H1 (cell line): ENCODE data around the gene SPRR2B. TPM values are rescaled to one million over a fixed set of nuclear protein-coding genes. Genes with fewer than 3 reads are reported as not detected.

Source experiments
- CTCF ChIA-PET: fragments of 300-600 bp; sonication (Branson Sonifier 250); formaldehyde crosslinking; loops from one replicate; lab custom pipeline; 2021; ENCODE audit not compliant: partially characterized antibody; lab: Charles Lee
- POLR2A ChIA-PET: fragments of 300-600 bp; sonication (Branson Sonifier 250); formaldehyde crosslinking; loops from one replicate; lab custom pipeline; 2021; ENCODE audit warnings: inconsistent platforms; ENCODE audit not compliant: partially characterized antibody; lab: Charles Lee
- DNase-seq, 2 experiments: peaks; one replicate each; pipeline versions ENCODE4 v3.0.0 to v3.0.0-alpha.2; 2010 to 2022; ENCODE audit warnings: low spot score in 2 of 2, low read depth in 1 of 2, mixed read lengths in 1 of 2
- FAIRE-seq: peaks from 2 replicates; lab custom pipeline; 2011; peaks lifted over from hg19 to GRCh38; lab: Jason Lieb, UNC
- H2AFZ ChIP-seq: 2 replicates; pipeline ENCODE4 v1.8.1; 2012; ENCODE audit warnings: low read length, inconsistent platforms
- H2AK5ac ChIP-seq: 2 replicates; pipeline ENCODE4 v1.6.1; 2013; ENCODE audit warnings: low read depth, low read length
- H2BK120ac ChIP-seq: replicated peaks from 2 replicates; pipeline ENCODE3; 2013; ENCODE audit warnings: low read depth, low read length, inconsistent platforms
- H2BK12ac ChIP-seq: 2 replicates; pipeline ENCODE4 v1.6.1; 2013; ENCODE audit warnings: low read depth, low read length
- H2BK15ac ChIP-seq: 2 replicates; pipeline ENCODE4 v1.6.1; 2013; ENCODE audit warnings: low read length
- H2BK20ac ChIP-seq: 2 replicates; pipeline ENCODE4 v1.6.1; 2013; ENCODE audit warnings: low read length
- H2BK5ac ChIP-seq: 2 replicates; pipeline ENCODE4 v1.6.1; 2013; ENCODE audit warnings: low read depth, low read length
- H3K14ac ChIP-seq: 2 replicates; pipeline ENCODE4 v1.6.1; 2013; ENCODE audit warnings: inconsistent platforms; ENCODE audit not compliant: insufficient read length
- H3K18ac ChIP-seq: 2 replicates; pipeline ENCODE4 v1.6.1; 2013; ENCODE audit warnings: low read length; ENCODE audit errors: extremely low read depth
- H3K23ac ChIP-seq: 2 replicates; pipeline ENCODE4 v1.6.1; 2013; ENCODE audit warnings: inconsistent platforms; ENCODE audit not compliant: insufficient read length
- H3K23me2 ChIP-seq: 2 replicates; pipeline ENCODE4 v1.6.1; 2013; ENCODE audit warnings: low read depth, low read length
- H3K27ac ChIP-seq: 2 replicates; pipeline ENCODE4 v1.6.1; 2011; ENCODE audit warnings: low read depth, low read length, inconsistent platforms
- H3K27me3 ChIP-seq, 4 experiments: replicated peaks in 1 of 4; 1 replicate in 1 of 4; 2 replicates in 3 of 4; pipeline versions ENCODE4 v1.6.1 to v1.8.1; 2011 to 2013; ENCODE audit warnings: low read length in 3 of 4, mild to moderate bottlenecking in 3 of 4, inconsistent platforms in 2 of 4, mixed read lengths in 2 of 4, moderate library complexity in 1 of 4; ENCODE audit not compliant: control insufficient read depth in 3 of 4, insufficient read depth in 3 of 4; ENCODE audit errors: extremely low read depth in 1 of 4
- H3K36me3 ChIP-seq, 4 experiments: 2 replicates each; pipeline versions ENCODE4 v1.6.1 to v1.8.1; 2011 to 2013; ENCODE audit warnings: mild to moderate bottlenecking in 4 of 4, low read length in 3 of 4, moderate library complexity in 2 of 4, control low read depth in 1 of 4, inconsistent platforms in 1 of 4; ENCODE audit not compliant: insufficient read depth in 4 of 4, control insufficient read depth in 2 of 4
- H3K4ac ChIP-seq: replicated peaks from 2 replicates; pipeline ENCODE3; 2013; ENCODE audit warnings: low read length, low read depth, mixed read lengths, inconsistent platforms; ENCODE audit not compliant: insufficient read length
- H3K4me1 ChIP-seq, 4 experiments: replicated peaks in 1 of 4; 1 replicate in 1 of 4; 2 replicates in 3 of 4; pipeline versions ENCODE4 v1.6.1 to v1.8.1; 2011 to 2013; ENCODE audit warnings: low read length in 3 of 4, inconsistent platforms in 2 of 4, mixed read lengths in 1 of 4; ENCODE audit not compliant: insufficient read depth in 4 of 4, control insufficient read depth in 3 of 4
- H3K4me2 ChIP-seq, 2 experiments: 2 replicates each; pipeline versions ENCODE4 v1.6.1 to v1.8.1; 2011 to 2013; ENCODE audit warnings: low read depth in 2 of 2, low read length in 2 of 2, control low read depth in 1 of 2, inconsistent platforms in 1 of 2, mild to moderate bottlenecking in 1 of 2; ENCODE audit not compliant: insufficient read depth in 1 of 2
- H3K4me3 ChIP-seq, 4 experiments: fragments of 200-600, 300-600 bp in 1 of 4; sonication (generic), shearing (Covaris generic), sonication (Bioruptor Twin) in 1 of 4; 2 replicates each; pipeline versions ENCODE4 v1.5.1 to v1.8.1; 2011 to 2016; ENCODE audit warnings: low read length in 4 of 4, low read depth in 3 of 4, control low read depth in 2 of 4, inconsistent platforms in 2 of 4, mild to moderate bottlenecking in 2 of 4, mixed read lengths in 1 of 4, moderate library complexity in 1 of 4; ENCODE audit not compliant: insufficient read depth in 2 of 4; ENCODE audit errors: extremely low read depth in 1 of 4
- H3K56ac ChIP-seq: replicated peaks from 2 replicates; pipeline ENCODE3; 2013; ENCODE audit warnings: low read depth, mild to moderate bottlenecking, mixed read lengths, low read length, inconsistent platforms; ENCODE audit not compliant: insufficient read length
- H3K79me1 ChIP-seq: 2 replicates; pipeline ENCODE4 v1.6.1; 2013; ENCODE audit warnings: low read depth, low read length, control low read depth
- H3K79me2 ChIP-seq, 2 experiments: 2 replicates each; pipeline versions ENCODE4 v1.6.1 to v1.8.1; 2012 to 2013; ENCODE audit warnings: low read length in 2 of 2, mild to moderate bottlenecking in 2 of 2, inconsistent platforms in 1 of 2; ENCODE audit not compliant: insufficient read depth in 2 of 2, control insufficient read depth in 1 of 2
- H3K9ac ChIP-seq, 4 experiments: replicated peaks in 1 of 4; 1 replicate in 1 of 4; 2 replicates in 3 of 4; pipeline versions ENCODE4 v1.6.1 to v1.8.1; 2011 to 2013; ENCODE audit warnings: low read depth in 3 of 4, low read length in 3 of 4, control low read depth in 2 of 4, mild to moderate bottlenecking in 2 of 4, moderate library complexity in 2 of 4, inconsistent platforms in 1 of 4; ENCODE audit errors: extremely low read depth in 1 of 4
- H3K9me3 ChIP-seq, 2 experiments: 2 replicates each; pipeline versions ENCODE4 v1.6.1 to v1.8.1; 2012 to 2013; ENCODE audit warnings: mild to moderate bottlenecking in 2 of 2, moderate library complexity in 2 of 2, control low read depth in 1 of 2, inconsistent platforms in 1 of 2, low read depth in 1 of 2, low read length in 1 of 2, mixed read lengths in 1 of 2; ENCODE audit not compliant: insufficient read depth in 2 of 2
- H4K20me1 ChIP-seq, 2 experiments: replicated peaks in 1 of 2; 2 replicates each; pipeline versions ENCODE3 to v1.8.1; 2011 to 2013; ENCODE audit warnings: inconsistent platforms in 2 of 2, low read length in 2 of 2, mild to moderate bottlenecking in 1 of 2; ENCODE audit not compliant: insufficient read depth in 2 of 2, control insufficient read depth in 1 of 2
- H4K5ac ChIP-seq: 2 replicates; pipeline ENCODE4 v1.6.1; 2013; ENCODE audit warnings: low read length, low read depth, mixed read lengths, inconsistent platforms; ENCODE audit not compliant: insufficient read length
- H4K8ac ChIP-seq: 2 replicates; pipeline ENCODE4 v1.8.0; 2013; ENCODE audit warnings: mild to moderate bottlenecking, moderate library complexity, low read length, inconsistent platforms; ENCODE audit not compliant: insufficient read depth; ENCODE audit errors: extremely low read depth
- H4K91ac ChIP-seq: replicated peaks from 2 replicates; pipeline ENCODE3; 2013; ENCODE audit warnings: low read length, mixed read lengths, inconsistent platforms; ENCODE audit not compliant: insufficient read length
- BRCA1 ChIP-seq: IDR thresholded peaks from 2 replicates; pipeline ENCODE4 v1.6.1; 2012; ENCODE audit warnings: low read depth, low read length, improper control_type of control experiment
- CEBPB ChIP-seq: IDR thresholded peaks from 2 replicates; pipeline ENCODE4 v1.6.1; 2012; ENCODE audit warnings: low read depth, low read length
- CHD1 ChIP-seq: IDR thresholded peaks from 2 replicates; pipeline ENCODE4 v1.6.1; 2012; ENCODE audit warnings: low read depth, low read length, improper control_type of control experiment
- GABPA ChIP-seq: IDR thresholded peaks from 2 replicates; pipeline ENCODE4 v1.6.1; 2011; ENCODE audit warnings: mild to moderate bottlenecking, low read length, moderate library complexity, borderline replicate concordance; ENCODE audit not compliant: insufficient read depth
- JUN ChIP-seq: IDR thresholded peaks from 2 replicates; pipeline ENCODE4 v1.6.1; 2011; ENCODE audit warnings: low read depth, mild to moderate bottlenecking, improper control_type of control experiment, low read length
- KDM4A ChIP-seq: IDR thresholded peaks from one replicate; pipeline ENCODE4 v1.7.1; 2012; ENCODE audit warnings: low read depth, mild to moderate bottlenecking, moderate library complexity, low read length, inconsistent platforms; ENCODE audit not compliant: severe bottlenecking
- PHF8 ChIP-seq: fragments of 200-600 bp; sonication (generic); conservative IDR thresholded peaks from 2 replicates; pipeline ENCODE4 v1.7.1; 2012; ENCODE audit warnings: low read depth, mild to moderate bottlenecking, inconsistent platforms, low read length, moderate library complexity
- SIRT6 ChIP-seq: IDR thresholded peaks from one replicate; pipeline ENCODE4 v1.7.1; 2012; ENCODE audit warnings: low read length, inconsistent platforms
- SP1 ChIP-seq: IDR thresholded peaks from 2 replicates; pipeline ENCODE4 v1.6.1; 2011; ENCODE audit warnings: low read depth, low read length
- SRF ChIP-seq: IDR thresholded peaks from 2 replicates; pipeline ENCODE4 v1.6.1; 2011; ENCODE audit warnings: mild to moderate bottlenecking, low read depth, low read length, moderate library complexity
- TBP ChIP-seq: IDR thresholded peaks from 2 replicates; pipeline ENCODE4 v1.6.1; 2011; ENCODE audit warnings: low read depth, low read length, improper control_type of control experiment
- ZNF274 ChIP-seq: IDR thresholded peaks from 2 replicates; pipeline ENCODE4 v1.7.0; 2012; ENCODE audit warnings: low read length, borderline replicate concordance; ENCODE audit errors: extremely low read depth
- WGBS, 2 experiments: shearing (Covaris generic) in 1 of 2; methylation state at CpG; one replicate each; pipeline versions ENCODE4 v1.1.6 to v1.1.7; 2013 to 2015; ENCODE audit warnings: low lambda C conversion rate in 2 of 2, mixed read lengths in 2 of 2, inconsistent platforms in 1 of 2, low coverage in 1 of 2, missing lambda C conversion rate in 1 of 2; ENCODE audit not compliant: insufficient replicate concordance in 2 of 2, insufficient coverage in 1 of 2, insufficient read length in 1 of 2; ENCODE audit errors: extremely low coverage in 1 of 2, missing lambda C conversion rate in 1 of 2; 5-methylcytosine and 5-hydroxymethylcytosine counted together
- polyA plus RNA-seq, 7 experiments: library from polyadenylated mRNA; depleted of rRNA in 3 of 7; stranded (reverse) in 5 of 7; unstranded in 2 of 7; fragments of >200 nt in 5 of 7; fragments of 200-250 nt in 2 of 7; gene quantifications; 1 replicate in 5 of 7; 2 replicates in 1 of 7; 4 replicates in 1 of 7; pipeline versions ENCODE4 v1.2.1 to v1.2.3, GENCODE V29; 2011 to 2013; ENCODE audit warnings: missing spikeins in 2 of 7, mixed read lengths in 2 of 7
- total RNA-seq: library from RNA; stranded (reverse); fragmentation: NEBNext Ultra II Directional; extraction: Animal tissue kit (Norgen Biotek cat#: 25700); gene quantifications from 2 replicates; pipeline ENCODE4 v1.2.1, GENCODE V29; 2021
- TF ChIP-seq, protein P1 (sequence below): IDR thresholded peaks from 2 replicates; pipeline ENCODE4 v1.6.1; 2012; ENCODE audit warnings: inconsistent platforms
- TF ChIP-seq, protein P2 (sequence below): IDR thresholded peaks from 2 replicates; pipeline ENCODE4 v1.6.1; 2011; ENCODE audit warnings: low read length, improper control_type of control experiment

Gene SPRR2B
- total and polyA plus RNA-seq, 2 of the 8 experiments (the other 6 are each of a cell fraction or from before 2014, with no cell fraction given) = not detected

DNA sequence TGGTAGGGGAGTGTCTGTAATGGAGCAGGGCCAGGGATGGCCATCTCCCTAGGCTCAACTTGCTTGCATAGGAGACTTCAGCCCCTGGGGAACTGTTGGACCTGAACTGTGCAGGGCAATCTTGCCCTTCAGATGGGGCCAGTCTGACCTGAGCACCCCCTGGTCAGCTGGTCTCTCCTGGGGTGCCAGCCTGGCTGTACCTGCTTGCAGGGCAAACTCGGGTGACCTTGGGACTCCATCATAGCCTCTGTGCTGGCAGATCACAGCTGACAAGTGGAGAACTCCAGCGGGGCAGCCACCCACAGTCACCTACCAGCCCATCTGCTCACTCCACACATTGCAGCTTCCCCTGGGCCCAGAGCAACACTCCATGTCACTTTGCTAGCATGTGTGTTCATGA, 22.2 kb downstream of the SPRR2B start:
- no peak overlapping the region for H3K23ac ChIP-seq
- H4K5ac ChIP-seq = no peak overlapping the region
- H4K20me1 ChIP-seq = no peaks in the 10 kb centered on the region
- no peak overlapping the region for H3K9ac ChIP-seq
- no peaks in the 10 kb centered on the region for H3K79me1 ChIP-seq
- no peak overlapping the region for H2AK5ac ChIP-seq
- no peak overlapping the region for H3K4ac ChIP-seq
- H3K4me1 ChIP-seq = no peaks in the 10 kb centered on the region
- DNase-seq (no peak), FAIRE-seq (no peak)
- H3K23me2 ChIP-seq = no peaks in the 10 kb centered on the region; the same call in 1 of the 2 replicates
- no peaks in the 10 kb centered on the region for H3K36me3 ChIP-seq
- no peak overlapping the region for H2BK5ac ChIP-seq
- no peak overlapping the region for H3K4me2 ChIP-seq
- H3K14ac ChIP-seq = no peak overlapping the region
- WGBS, 2 experiments = 90% methylated on average over 2 of the region's 2 CpGs; no CpG with 5 or more reads in 1 of the 2 experiments
- no peaks in the 10 kb centered on the region for H3K27me3 ChIP-seq
- H3K4me3 ChIP-seq = no peak overlapping the region
- no peak overlapping the region for H3K18ac ChIP-seq
- no peak overlapping the region for H2BK20ac ChIP-seq
- H2BK120ac ChIP-seq = no peak overlapping the region
- no peak overlapping the region for H4K91ac ChIP-seq
- CTCF ChIA-PET = no interaction called here
- POLR2A ChIA-PET = no interaction called here
- H4K8ac ChIP-seq = no peak overlapping the region
- H3K27ac ChIP-seq = no peak overlapping the region
- H3K9me3 ChIP-seq = no peaks in the 10 kb centered on the region
- no peak overlapping the region for H2BK15ac ChIP-seq
- no peak overlapping the region for H2BK12ac ChIP-seq
- no peaks in the 10 kb centered on the region for H3K79me2 ChIP-seq
- no peak overlapping the region for H3K56ac ChIP-seq
- H2AFZ ChIP-seq = no peak overlapping the region
- TF ChIP-seq SP1 (no peak), SRF (no peak), CHD1 (no peak), SIRT6 (no peak), JUN (no peak), PHF8 (no peak), ZNF274 (no peak), CEBPB (no peak), KDM4A (no peak), BRCA1 (no peak), GABPA (no peak), TBP (no peak)
- TF ChIP-seq, protein P1, sequence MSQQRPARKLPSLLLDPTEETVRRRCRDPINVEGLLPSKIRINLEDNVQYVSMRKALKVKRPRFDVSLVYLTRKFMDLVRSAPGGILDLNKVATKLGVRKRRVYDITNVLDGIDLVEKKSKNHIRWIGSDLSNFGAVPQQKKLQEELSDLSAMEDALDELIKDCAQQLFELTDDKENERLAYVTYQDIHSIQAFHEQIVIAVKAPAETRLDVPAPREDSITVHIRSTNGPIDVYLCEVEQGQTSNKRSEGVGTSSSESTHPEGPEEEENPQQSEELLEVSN = no peak
- TF ChIP-seq, protein P2, sequence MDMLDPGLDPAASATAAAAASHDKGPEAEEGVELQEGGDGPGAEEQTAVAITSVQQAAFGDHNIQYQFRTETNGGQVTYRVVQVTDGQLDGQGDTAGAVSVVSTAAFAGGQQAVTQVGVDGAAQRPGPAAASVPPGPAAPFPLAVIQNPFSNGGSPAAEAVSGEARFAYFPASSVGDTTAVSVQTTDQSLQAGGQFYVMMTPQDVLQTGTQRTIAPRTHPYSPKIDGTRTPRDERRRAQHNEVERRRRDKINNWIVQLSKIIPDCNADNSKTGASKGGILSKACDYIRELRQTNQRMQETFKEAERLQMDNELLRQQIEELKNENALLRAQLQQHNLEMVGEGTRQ = no peak
